Lower lobe of right lung (tissue), 2 donors: ENCODE results near the gene TMEM51. TPM values are rescaled to one million over a fixed set of nuclear protein-coding genes. Genes with fewer than 3 reads are reported as not detected.

Experiments used
- ATAC-seq, 2 donors: fragments of 200-7000 bp; cut with Tn5 transposase; one replicate each; pipeline ENCODE4 v1.9.1; 2020 to 2022; ENCODE audit warnings: mild to moderate bottlenecking in 2 of 2, moderate library complexity in 2 of 2
- DNase-seq: peaks from one replicate; pipeline ENCODE4 v3.0.0-alpha.2; 2020
- H3K27ac ChIP-seq: fragments of 200-600 bp; one replicate; pipeline ENCODE4 v1.8.0; 2022
- H3K27me3 ChIP-seq: fragments of 200-600 bp; one replicate; pipeline ENCODE4 v1.8.0; 2022; ENCODE audit warnings: low read depth
- H3K36me3 ChIP-seq: fragments of 200-600 bp; one replicate; pipeline ENCODE4 v1.8.0; 2022; ENCODE audit warnings: mild to moderate bottlenecking
- H3K4me1 ChIP-seq: fragments of 200-600 bp; one replicate; pipeline ENCODE4 v1.8.0; 2022
- H3K4me3 ChIP-seq: fragments of 200-600 bp; one replicate; pipeline ENCODE4 v1.8.0; 2022; ENCODE audit warnings: mild to moderate bottlenecking
- H3K9me3 ChIP-seq: fragments of 200-600 bp; one replicate; pipeline ENCODE4 v1.8.0; 2022
- intact Hi-C: fragments of 100-400 bp; cut with DNase I; formaldehyde crosslinking; loops from one replicate; pipeline ENCODE4 v1.11.0; 2022
- total RNA-seq: library from RNA; stranded (reverse); fragmentation: NEBNext Ultra II Directional; extraction: Animal tissue kit (Norgen Biotek cat#: 25700); gene quantifications from one replicate; pipeline ENCODE4 v1.2.1, GENCODE V29; 2021
- TF ChIP-seq, protein P1 (sequence below): fragments of 200-600 bp; IDR thresholded peaks from one replicate; pipeline ENCODE4 v1.8.0; 2022; ENCODE audit warnings: antibody characterized with exemption, mild to moderate bottlenecking
- donor health status: DM: no; HTN: yes; CAD: no; lungs with severe emphysema.

TMEM51 gene
- total RNA-seq, 1 donor from 2014 or later, result 18.4 TPM

DNA sequence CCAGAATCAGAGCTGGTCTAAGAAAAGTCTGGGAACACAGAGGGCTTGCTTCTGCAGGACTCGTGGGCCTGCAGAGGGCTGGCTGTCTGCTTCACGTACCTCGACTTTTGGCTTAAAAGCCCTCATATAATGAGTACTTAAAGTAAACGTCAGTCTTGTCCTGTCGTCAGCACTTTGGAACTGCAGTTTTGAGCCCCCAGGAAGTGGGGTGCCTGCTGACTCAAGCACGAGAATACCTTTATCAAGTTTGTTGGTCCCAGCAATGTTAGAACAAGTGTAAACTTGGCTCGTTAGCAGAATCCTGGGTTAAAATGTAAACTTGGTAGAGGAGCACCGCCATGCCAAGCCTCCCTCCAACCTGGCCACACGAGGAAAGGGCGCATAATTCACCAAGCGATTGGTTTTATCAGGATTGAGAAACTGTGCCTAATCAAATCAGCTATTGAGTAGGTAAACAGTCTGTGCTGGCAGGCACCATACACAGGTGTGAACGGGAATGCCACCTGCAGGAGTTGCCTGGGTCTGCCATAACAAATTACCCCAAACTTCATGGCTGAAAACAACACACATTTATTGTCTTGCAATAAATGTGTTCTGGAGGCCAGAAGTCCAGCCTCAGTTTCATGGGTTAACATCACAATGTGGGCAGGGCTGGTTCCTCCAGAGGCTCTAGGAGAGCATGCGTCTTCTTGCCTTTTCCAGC, 48.5 kb downstream of the TMEM51 start:
- Histone ChIP-seq H3K36me3 (no peaks in the 10 kb centered on the region), H3K27me3 (no peaks in the 10 kb centered on the region), H3K4me3 (no peak overlapping the region), H3K27ac (no peak overlapping the region), H3K9me3 (no peaks in the 10 kb centered on the region), H3K4me1 (peaks cover 22% of the 10 kb centered on the region)
- intact Hi-C loops, result no loop called here
- ATAC-seq (peak in 1 of 2 donors; percentile 54), DNase-seq (no peak)
- TF ChIP-seq, protein P1, sequence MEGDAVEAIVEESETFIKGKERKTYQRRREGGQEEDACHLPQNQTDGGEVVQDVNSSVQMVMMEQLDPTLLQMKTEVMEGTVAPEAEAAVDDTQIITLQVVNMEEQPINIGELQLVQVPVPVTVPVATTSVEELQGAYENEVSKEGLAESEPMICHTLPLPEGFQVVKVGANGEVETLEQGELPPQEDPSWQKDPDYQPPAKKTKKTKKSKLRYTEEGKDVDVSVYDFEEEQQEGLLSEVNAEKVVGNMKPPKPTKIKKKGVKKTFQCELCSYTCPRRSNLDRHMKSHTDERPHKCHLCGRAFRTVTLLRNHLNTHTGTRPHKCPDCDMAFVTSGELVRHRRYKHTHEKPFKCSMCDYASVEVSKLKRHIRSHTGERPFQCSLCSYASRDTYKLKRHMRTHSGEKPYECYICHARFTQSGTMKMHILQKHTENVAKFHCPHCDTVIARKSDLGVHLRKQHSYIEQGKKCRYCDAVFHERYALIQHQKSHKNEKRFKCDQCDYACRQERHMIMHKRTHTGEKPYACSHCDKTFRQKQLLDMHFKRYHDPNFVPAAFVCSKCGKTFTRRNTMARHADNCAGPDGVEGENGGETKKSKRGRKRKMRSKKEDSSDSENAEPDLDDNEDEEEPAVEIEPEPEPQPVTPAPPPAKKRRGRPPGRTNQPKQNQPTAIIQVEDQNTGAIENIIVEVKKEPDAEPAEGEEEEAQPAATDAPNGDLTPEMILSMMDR, result no peak

DNA sequence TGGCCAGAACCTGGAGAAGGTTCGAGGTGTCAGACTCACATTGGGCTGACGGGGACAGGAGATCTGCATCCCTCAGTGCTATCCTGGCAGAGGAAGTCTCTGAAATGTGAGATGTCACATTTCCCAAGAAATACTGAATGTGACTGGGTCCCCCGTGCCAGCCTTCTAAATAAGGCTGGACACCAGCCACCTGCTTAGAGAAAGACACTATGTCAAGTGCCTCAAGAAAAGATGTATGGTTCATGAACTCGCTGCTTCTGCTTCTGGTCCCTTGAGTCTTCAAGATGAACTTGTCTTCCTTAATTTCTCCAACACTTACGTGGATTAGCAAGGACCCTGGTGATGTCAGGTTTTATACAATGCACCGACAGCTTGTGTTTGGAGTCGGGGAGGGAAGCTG, 51.4 kb downstream of the TMEM51 start:
- Histone ChIP-seq H3K4me3 (no peak overlapping the region), H3K4me1 (peaks cover 42% of the 10 kb centered on the region), H3K27ac (no peak overlapping the region), H3K9me3 (no peaks in the 10 kb centered on the region), H3K27me3 (no peaks in the 10 kb centered on the region), H3K36me3 (no peaks in the 10 kb centered on the region)
- intact Hi-C loops, result no loop called here
- TF ChIP-seq, protein P1, result no peak
- ATAC-seq, result no peak
- no peak for DNase-seq

DNA sequence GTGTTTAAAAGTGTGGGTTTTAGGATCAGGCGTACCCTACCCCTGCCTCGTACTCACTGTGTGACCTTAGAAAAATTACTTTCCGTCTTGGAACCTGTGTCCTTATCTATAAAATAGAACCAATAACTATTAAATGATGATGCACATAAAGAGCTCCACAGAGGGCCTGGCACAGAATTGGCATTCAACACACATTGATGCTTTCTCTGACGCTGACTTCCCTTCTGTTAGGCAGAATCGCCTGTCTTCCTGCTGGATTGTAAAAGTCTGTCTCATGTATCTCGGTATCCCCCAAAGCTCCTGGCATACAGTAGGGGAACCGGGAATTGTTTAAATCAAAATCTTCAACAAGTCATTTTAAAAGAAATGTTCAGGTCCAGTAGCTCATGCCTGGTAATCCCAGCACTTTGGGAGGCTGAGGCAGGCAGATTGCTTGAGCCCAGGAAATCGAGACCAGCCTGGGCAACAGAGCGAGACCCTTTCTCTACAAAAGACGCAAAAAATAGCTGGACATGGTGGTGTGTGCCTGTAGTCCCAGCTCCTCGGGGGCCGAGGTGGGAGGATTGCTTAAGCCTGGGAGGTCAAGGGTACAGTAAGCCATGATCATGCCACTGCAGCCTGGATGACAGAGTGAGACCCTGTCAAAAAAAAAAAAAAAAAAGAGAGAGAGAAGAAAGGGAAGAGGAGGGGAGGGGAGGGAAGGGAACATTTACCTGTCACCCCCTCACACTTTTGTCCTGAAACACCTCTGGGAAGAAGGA, 52.2 kb downstream of the TMEM51 start:
- DNase-seq, result no peak
- Histone ChIP-seq H3K27ac (no peak overlapping the region), H3K9me3 (no peaks in the 10 kb centered on the region), H3K4me3 (no peak overlapping the region), H3K36me3 (no peaks in the 10 kb centered on the region), H3K27me3 (no peaks in the 10 kb centered on the region), H3K4me1 (peaks cover 41% of the 10 kb centered on the region)
- TF ChIP-seq, protein P1, result no peak
- ATAC-seq, result no peak
- intact Hi-C loops, result no loop called here

DNA sequence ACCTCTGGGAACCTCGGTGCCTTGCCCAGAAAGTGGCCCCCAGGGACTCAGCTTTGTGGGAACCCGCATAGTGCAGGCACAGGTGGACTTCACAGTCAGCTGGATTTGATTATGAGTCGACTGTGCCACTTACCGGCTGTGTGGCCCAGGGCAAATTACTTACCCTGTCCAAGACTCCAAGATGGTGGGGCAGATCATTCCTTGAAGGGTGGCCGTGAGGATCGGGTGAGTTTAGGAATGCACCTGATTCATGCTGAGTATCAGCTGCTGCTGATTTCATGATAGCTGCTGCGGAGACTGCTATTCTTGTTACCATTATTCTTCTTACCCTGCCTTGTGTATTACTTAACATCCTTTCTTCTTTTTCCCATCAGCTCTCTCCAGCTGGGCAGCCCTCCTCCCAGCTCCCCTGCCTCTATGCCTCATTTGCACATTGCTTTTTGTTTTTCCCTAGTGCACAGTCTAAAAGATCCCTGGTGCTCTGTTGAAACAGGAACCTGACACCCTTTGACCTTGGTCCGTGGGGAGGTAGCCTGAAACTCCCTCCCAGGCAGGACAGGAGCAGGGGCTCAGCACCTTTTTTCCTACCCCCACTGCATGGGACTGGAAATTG, 53.0 kb downstream of the TMEM51 start:
- TF ChIP-seq, protein P1, result no peak
- Histone ChIP-seq H3K4me1 (peaks cover 38% of the 10 kb centered on the region), H3K9me3 (no peaks in the 10 kb centered on the region), H3K27ac (no peak overlapping the region), H3K27me3 (no peaks in the 10 kb centered on the region), H3K4me3 (no peak overlapping the region), H3K36me3 (no peaks in the 10 kb centered on the region)
- ATAC-seq (no peak), DNase-seq (no peak)
- intact Hi-C loops, result no loop called here

DNA sequence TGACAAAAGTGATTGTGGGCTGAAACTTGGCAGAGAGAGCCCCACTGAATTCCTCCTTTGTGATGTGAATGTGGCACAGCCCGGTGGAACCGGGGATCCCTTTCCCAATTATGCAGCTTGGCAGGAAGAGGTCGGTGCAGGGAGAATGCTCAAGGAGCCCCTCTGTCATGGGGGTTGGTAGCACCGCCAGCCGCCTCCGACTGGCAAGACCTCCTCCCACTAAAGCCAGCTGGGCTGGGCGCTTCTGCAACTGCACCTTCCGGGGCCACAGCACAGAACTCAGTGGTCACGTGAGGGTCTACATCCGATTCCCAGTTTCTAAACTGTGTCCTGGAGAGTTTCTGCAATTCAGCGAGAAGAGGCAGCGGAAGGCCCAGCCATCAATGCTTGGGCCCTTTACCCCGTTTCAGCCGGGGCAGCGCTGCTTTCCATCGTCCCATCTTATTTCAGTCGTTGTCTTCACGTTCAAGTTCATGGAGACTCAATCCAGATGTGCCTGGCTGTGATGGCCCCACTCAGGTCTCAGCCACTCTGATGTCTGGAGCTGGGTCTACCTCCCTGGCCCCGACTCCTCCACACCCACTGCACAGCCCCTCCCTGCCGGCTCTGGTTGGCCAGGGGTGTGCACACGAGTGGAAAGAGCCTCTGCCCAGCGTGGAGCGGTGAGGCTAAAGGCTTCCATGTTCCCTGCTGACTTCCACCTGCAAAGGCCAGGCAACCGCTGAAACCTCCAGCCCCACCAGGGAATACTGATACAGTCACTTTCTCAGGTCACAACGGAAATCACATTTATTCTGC, 53.7 kb downstream of the TMEM51 start:
- H3K4me1 ChIP-seq, result peaks cover 36% of the 10 kb centered on the region
- peak in 1 of 2 donors; percentile 37 for ATAC-seq
- intact Hi-C loops, result no loop called here
- no peaks in the 10 kb centered on the region for H3K27me3 ChIP-seq
- DNase-seq, result no peak
- H3K4me3 ChIP-seq, result no peak overlapping the region
- H3K9me3 ChIP-seq, result no peaks in the 10 kb centered on the region
- no peaks in the 10 kb centered on the region for H3K36me3 ChIP-seq
- H3K27ac ChIP-seq, result no peak overlapping the region
- TF ChIP-seq, protein P1, result no peak
